HEK293 (cell line): ENCODE measurements around the gene BORCS5.

ENCODE experiments used
- CTCF ChIA-PET: fragments of 350-600 bp; formaldehyde crosslinking; extraction: SDS; loops from one replicate; lab custom pipeline; 2021; ENCODE audit warnings: antibody characterized with exemption; lab: Yijun Ruan, JAX
- POLR2A ChIA-PET: fragments of 300-600 bp; formaldehyde crosslinking; extraction: SDS; loops from one replicate; lab custom pipeline; 2020; ENCODE audit warnings: antibody characterized with exemption, inconsistent platforms; lab: Yijun Ruan, JAX
- H3K27ac ChIP-seq: fragments of 200-500 bp; sonication (Bioruptor generic); 2 replicates; pipeline ENCODE4 v1.5.1; 2014; ENCODE audit warnings: low read depth, low read length, control low read depth, inconsistent platforms; ENCODE audit errors: extremely low read depth
- H3K36me3 ChIP-seq, 2 experiments: fragments of 200-500 bp in 1 of 2; sonication (Bioruptor generic) in 1 of 2; 1 replicate in 1 of 2; 2 replicates in 1 of 2; pipeline ENCODE4 v1.5.1; 2014 to 2017; ENCODE audit warnings: inconsistent platforms in 2 of 2, low read length in 2 of 2; ENCODE audit not compliant: control insufficient read depth in 2 of 2, insufficient read depth in 1 of 2
- H3K4me1 ChIP-seq: fragments of 200-500 bp; sonication (Bioruptor generic); 2 replicates; pipeline ENCODE4 v1.5.1; 2014; ENCODE audit warnings: mild to moderate bottlenecking, low read length, inconsistent platforms; ENCODE audit not compliant: control insufficient read depth, insufficient read depth
- H3K4me3 ChIP-seq: 2 replicates; pipeline ENCODE4 v1.5.1; 2011; ENCODE audit warnings: low read depth, mild to moderate bottlenecking, control low read depth, low read length, moderate library complexity
- H3K9me3 ChIP-seq: fragments of 200-500 bp; sonication (Bioruptor generic); 2 replicates; pipeline ENCODE4 v1.5.1; 2014; ENCODE audit warnings: low read depth, low read length, inconsistent platforms; ENCODE audit not compliant: control insufficient read depth, insufficient read depth
- EGR2 ChIP-seq: fragments of 450-650 bp; formaldehyde crosslinking; IDR thresholded peaks from 2 replicates; pipeline ENCODE4 v1.5.1; 2016; ENCODE audit warnings: low read depth, missing biosample characterization, missing genetic modification characterization
- KLF9 ChIP-seq: fragments of 450-650 bp; formaldehyde crosslinking; IDR thresholded peaks from 2 replicates; pipeline ENCODE4 v1.5.1; 2016; ENCODE audit warnings: missing biosample characterization, missing genetic modification characterization, low read depth
- ZBTB1 ChIP-seq: fragments of 450-650 bp; formaldehyde crosslinking; IDR thresholded peaks from 2 replicates; pipeline ENCODE4 v1.5.1; 2016; ENCODE audit warnings: missing biosample characterization, missing genetic modification characterization
- ZBTB44 ChIP-seq: fragments of 450-650 bp; IDR thresholded peaks from 2 replicates; pipeline ENCODE4 v1.5.1; 2018; ENCODE audit warnings: missing biosample characterization, mild to moderate bottlenecking, missing genetic modification characterization
- ZNF146 ChIP-seq: fragments of 450-650 bp; formaldehyde crosslinking; IDR thresholded peaks from 2 replicates; pipeline ENCODE4 v1.5.1; 2016; ENCODE audit warnings: missing biosample characterization, missing genetic modification characterization
- ZNF221 ChIP-seq: fragments of 450-650 bp; formaldehyde crosslinking; IDR thresholded peaks from 2 replicates; pipeline ENCODE4 v1.5.1; 2017; ENCODE audit warnings: missing biosample characterization, missing genetic modification characterization, borderline replicate concordance
- ZNF23 ChIP-seq: fragments of 450-650 bp; formaldehyde crosslinking; IDR thresholded peaks from 2 replicates; pipeline ENCODE4 v1.5.1; 2016; ENCODE audit warnings: missing biosample characterization, missing genetic modification characterization, borderline replicate concordance
- ZNF24 ChIP-seq: fragments of 450-650 bp; formaldehyde crosslinking; IDR thresholded peaks from 2 replicates; pipeline ENCODE4 v1.5.1; 2016; ENCODE audit warnings: missing biosample characterization, missing genetic modification characterization
- ZNF248 ChIP-seq: fragments of 450-650 bp; formaldehyde crosslinking; IDR thresholded peaks from 2 replicates; pipeline ENCODE4 v1.5.1; 2017; ENCODE audit warnings: missing biosample characterization, missing genetic modification characterization
- ZNF280C ChIP-seq: fragments of 450-650 bp; formaldehyde crosslinking; IDR thresholded peaks from 2 replicates; pipeline ENCODE4 v1.5.1; 2016; ENCODE audit warnings: missing biosample characterization, missing genetic modification characterization
- ZNF324 ChIP-seq: fragments of 450-650 bp; formaldehyde crosslinking; IDR thresholded peaks from 2 replicates; pipeline ENCODE4 v1.5.1; 2016; ENCODE audit warnings: missing biosample characterization, missing genetic modification characterization
- ZNF335 ChIP-seq: fragments of 450-650 bp; formaldehyde crosslinking; conservative IDR thresholded peaks from 2 replicates; pipeline ENCODE4 v1.5.1; 2016; ENCODE audit warnings: missing biosample characterization, missing genetic modification characterization
- ZNF391 ChIP-seq: fragments of 450-650 bp; formaldehyde crosslinking; IDR thresholded peaks from 2 replicates; pipeline ENCODE4 v1.5.1; 2016; ENCODE audit warnings: low read depth, missing biosample characterization, missing genetic modification characterization, borderline replicate concordance
- ZNF394 ChIP-seq: fragments of 450-650 bp; formaldehyde crosslinking; IDR thresholded peaks from 2 replicates; pipeline ENCODE4 v1.5.1; 2016; ENCODE audit warnings: missing biosample characterization, missing genetic modification characterization, mild to moderate bottlenecking, moderate library complexity, borderline replicate concordance
- ZNF398 ChIP-seq: fragments of 450-650 bp; formaldehyde crosslinking; IDR thresholded peaks from 2 replicates; pipeline ENCODE4 v1.5.1; 2017; ENCODE audit warnings: missing biosample characterization, missing genetic modification characterization
- ZNF48 ChIP-seq: fragments of 450-650 bp; formaldehyde crosslinking; IDR thresholded peaks from 2 replicates; pipeline ENCODE4 v1.5.1; 2016; ENCODE audit warnings: missing biosample characterization, missing genetic modification characterization
- ZNF544 ChIP-seq: fragments of 450-650 bp; formaldehyde crosslinking; IDR thresholded peaks from 2 replicates; pipeline ENCODE4 v1.5.0; 2017; ENCODE audit warnings: missing biosample characterization, missing genetic modification characterization
- ZNF555 ChIP-seq: fragments of 450-650 bp; formaldehyde crosslinking; conservative IDR thresholded peaks from 2 replicates; pipeline ENCODE4 v1.5.1; 2017; ENCODE audit warnings: missing biosample characterization, mild to moderate bottlenecking, missing genetic modification characterization, inconsistent platforms
- ZNF560 ChIP-seq: fragments of 450-650 bp; formaldehyde crosslinking; IDR thresholded peaks from 2 replicates; pipeline ENCODE4 v1.5.1; 2017; ENCODE audit warnings: missing biosample characterization, missing genetic modification characterization, borderline replicate concordance
- ZNF596 ChIP-seq: fragments of 450-650 bp; IDR thresholded peaks from 2 replicates; pipeline ENCODE4 v1.5.0; 2018; ENCODE audit warnings: missing biosample characterization, mild to moderate bottlenecking, missing genetic modification characterization, moderate library complexity
- ZNF621 ChIP-seq: fragments of 450-650 bp; formaldehyde crosslinking; IDR thresholded peaks from 2 replicates; pipeline ENCODE4 v1.5.1; 2017; ENCODE audit warnings: missing biosample characterization, missing genetic modification characterization
- ZNF658 ChIP-seq: fragments of 450-650 bp; formaldehyde crosslinking; IDR thresholded peaks from 2 replicates; pipeline ENCODE4; 2016; ENCODE audit warnings: missing biosample characterization, missing genetic modification characterization
- ZNF692 ChIP-seq: fragments of 450-650 bp; formaldehyde crosslinking; IDR thresholded peaks from 2 replicates; pipeline ENCODE4 v1.5.1; 2016; ENCODE audit warnings: missing biosample characterization, missing genetic modification characterization
- ZNF830 ChIP-seq: fragments of 450-650 bp; IDR thresholded peaks from 2 replicates; pipeline ENCODE4 v1.5.0; 2018; ENCODE audit warnings: missing biosample characterization, missing genetic modification characterization, low read depth, mild to moderate bottlenecking, moderate library complexity
- ZSCAN30 ChIP-seq: fragments of 450-650 bp; IDR thresholded peaks from 2 replicates; pipeline ENCODE4 v1.5.1; 2018; ENCODE audit warnings: missing biosample characterization, mild to moderate bottlenecking, missing genetic modification characterization, moderate library complexity

BORCS5 gene

GRCh38 chr12:12495536-12495935 lies 138.7 kb downstream of the BORCS5 start:
- TF ChIP-seq ZNF398 (tag by site-specific recombination), result no peak
- TF ChIP-seq ZNF391 (tag by site-specific recombination), result no peak
- no peak for TF ChIP-seq KLF9 (tag by site-specific recombination)
- no peak for TF ChIP-seq ZNF692
- Histone ChIP-seq H3K9me3 (no peaks in the 10 kb centered on the region), H3K27ac (no peak overlapping the region), H3K4me1 (no peaks in the 10 kb centered on the region), H3K4me3 (no peak overlapping the region), H3K36me3 (peaks cover 6 to 9% of the 10 kb centered on the region in 2 experiments; a peak in 2 of 3 replicates)
- ChIA-PET POLR2A (no interaction called here), CTCF (interaction anchor here (0.6 kb wide), 1 partner anchor 60 kb away, joined by 3 read pairs; no protein-coding TSS in a partner anchor)

GRCh38 chr12:12498210-12498609 lies 141.3 kb downstream of the BORCS5 start:
- peaks cover 6 to 9% of the 10 kb centered on the region in 2 experiments; a peak in 2 of 3 replicates for H3K36me3 ChIP-seq
- H3K4me1 ChIP-seq, result no peaks in the 10 kb centered on the region
- no peaks in the 10 kb centered on the region for H3K9me3 ChIP-seq
- no peak overlapping the region for H3K27ac ChIP-seq
- H3K4me3 ChIP-seq, result no peak overlapping the region
- ChIA-PET POLR2A (no interaction called here), CTCF (interaction anchor here (0.7 kb wide), 1 partner anchor 93 kb away, joined by 3 read pairs; no protein-coding TSS in a partner anchor)
- TF ChIP-seq ZBTB1 (tag by site-specific recombination) (no peak), ZNF24 (tag by site-specific recombination) (no peak), ZNF146 (no peak), ZNF335 (tag by site-specific recombination) (no peak), ZNF658 (tag by site-specific recombination) (no peak), EGR2 (tag by site-specific recombination) (no peak), ZSCAN30 (tag by site-specific recombination) (no peak), ZNF23 (tag by site-specific recombination) (no peak), ZNF621 (no peak), ZNF48 (tag by site-specific recombination) (no peak), ZNF280C (tag by site-specific recombination) (no peak), ZNF394 (tag by site-specific recombination) (peak; percentile 64; the same call in 1 of the 2 replicates), ZNF830 (tag by site-specific recombination) (no peak), ZNF555 (tag by site-specific recombination) (peak; percentile 21; the same call in 1 of the 2 replicates), ZBTB44 (tag by site-specific recombination) (no peak), ZNF398 (tag by site-specific recombination) (no peak), ZNF544 (tag by site-specific recombination) (no peak), ZNF324 (tag by site-specific recombination) (no peak), ZNF248 (tag by site-specific recombination) (no peak), ZNF560 (no peak), ZNF221 (no peak), ZNF596 (tag by site-specific recombination) (no peak)
